Measurements from ENCODE around the gene PDE8B.

PDE8B gene

DNA sequence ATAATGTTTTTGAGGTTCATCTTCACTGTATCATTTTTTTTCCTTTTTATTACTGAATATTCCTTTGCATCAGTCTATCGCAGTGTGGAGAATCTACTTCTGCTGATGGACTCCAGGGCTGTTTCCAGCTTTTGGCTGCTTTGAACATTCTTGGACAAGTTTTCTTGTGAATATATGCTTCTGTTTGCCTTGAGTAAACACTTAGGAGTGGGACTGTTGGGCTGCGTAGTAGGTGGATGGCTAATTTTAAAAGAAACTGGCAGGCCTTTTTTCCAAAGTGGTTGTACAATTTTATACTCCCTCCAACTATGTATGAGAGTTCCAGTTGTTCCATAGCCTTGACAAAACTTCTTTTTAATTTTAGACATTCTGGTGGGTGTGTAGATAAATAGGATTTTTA is 179.3 kb downstream of the PDE8B start:
- H3K4me3 ChIP-seq = no peak overlapping the region
- H3K9ac ChIP-seq (ENCODE audit: insufficient read length) = no peak overlapping the region
- DNase-seq (ENCODE audit: low read depth, low spot score) = no peak
- no peaks in the 10 kb centered on the region for H3K9me3 ChIP-seq (ENCODE audit: low read depth, low read length)
- no peak for TF ChIP-seq EZH2 (IDR thresholded peaks at IDR 0.05)
- TF ChIP-seq FOXP2 (optimal IDR thresholded peaks at IDR 0.05; ENCODE audit: control extremely low read depth, extremely low read length, insufficient read depth) = no peak
- TF ChIP-seq POLR2AphosphoS5 (IDR thresholded peaks at IDR 0.05; ENCODE audit: borderline replicate concordance, low read depth, low read length) = no peak
- H3K27ac ChIP-seq = no peak overlapping the region
- no peaks in the 10 kb centered on the region for H3K36me3 ChIP-seq (ENCODE audit: insufficient read depth, low read length)

DNA sequence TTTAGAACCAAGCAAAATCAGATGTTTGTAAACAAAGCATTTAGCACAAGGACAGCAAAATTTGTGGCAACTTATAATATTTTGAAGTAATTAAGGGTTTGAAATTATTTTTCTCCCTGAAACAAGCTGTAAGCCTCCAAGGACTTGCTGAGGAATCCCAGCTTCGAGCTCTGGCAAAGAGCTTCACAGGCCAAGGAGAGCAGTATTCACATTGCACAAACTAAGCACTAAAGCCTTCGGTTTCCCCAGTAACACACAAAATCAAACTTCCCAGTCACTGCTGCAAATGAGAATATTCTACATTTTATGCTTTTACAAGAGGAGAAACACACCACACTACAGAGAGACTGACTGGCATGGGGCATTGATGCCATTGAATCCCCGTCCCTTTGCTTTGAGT is 179.7 kb downstream of the PDE8B start:
- H3K27ac ChIP-seq = no peak overlapping the region
- DNase-seq (ENCODE audit: low read depth, low spot score) = no peak
- H3K4me3 ChIP-seq = no peak overlapping the region
- H3K9ac ChIP-seq (ENCODE audit: insufficient read length) = no peak overlapping the region
- H3K36me3 ChIP-seq (ENCODE audit: insufficient read depth, low read length) = no peaks in the 10 kb centered on the region
- TF ChIP-seq POLR2AphosphoS5 (IDR thresholded peaks at IDR 0.05; ENCODE audit: borderline replicate concordance, low read depth, low read length) (no peak), FOXP2 (optimal IDR thresholded peaks at IDR 0.05; ENCODE audit: control extremely low read depth, extremely low read length, insufficient read depth) (no peak), EZH2 (IDR thresholded peaks at IDR 0.05) (no peak)
- H3K9me3 ChIP-seq (ENCODE audit: low read depth, low read length) = no peaks in the 10 kb centered on the region

DNA sequence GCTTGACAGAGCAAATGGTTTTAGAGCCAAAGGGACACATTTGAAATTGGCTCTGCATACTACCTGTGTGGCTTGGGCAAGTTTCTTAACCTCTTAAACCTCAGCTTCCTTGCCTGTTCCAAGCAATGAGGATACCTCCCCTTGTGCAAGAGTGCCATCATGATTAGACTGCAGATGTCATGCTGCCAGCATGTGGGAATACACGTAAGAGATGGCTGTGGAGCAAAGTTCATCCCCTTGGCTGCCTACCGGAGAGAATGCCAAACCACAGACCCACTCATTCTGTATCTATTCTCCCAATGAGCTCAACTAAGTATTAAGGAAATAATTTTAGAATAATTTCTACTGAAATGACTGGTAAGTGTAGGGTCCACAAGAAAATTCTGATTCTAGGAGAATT is 180.3 kb downstream of the PDE8B start:
- no peak overlapping the region for H3K9ac ChIP-seq (ENCODE audit: insufficient read length)
- no peak overlapping the region for H3K27ac ChIP-seq
- H3K36me3 ChIP-seq (ENCODE audit: insufficient read depth, low read length) = no peaks in the 10 kb centered on the region
- TF ChIP-seq FOXP2 (optimal IDR thresholded peaks at IDR 0.05; ENCODE audit: control extremely low read depth, extremely low read length, insufficient read depth) (no peak), EZH2 (IDR thresholded peaks at IDR 0.05) (no peak), POLR2AphosphoS5 (IDR thresholded peaks at IDR 0.05; ENCODE audit: borderline replicate concordance, low read depth, low read length) (no peak)
- H3K4me3 ChIP-seq = no peak overlapping the region
- DNase-seq (ENCODE audit: low read depth, low spot score) = no peak
- no peaks in the 10 kb centered on the region for H3K9me3 ChIP-seq (ENCODE audit: low read depth, low read length)

DNA sequence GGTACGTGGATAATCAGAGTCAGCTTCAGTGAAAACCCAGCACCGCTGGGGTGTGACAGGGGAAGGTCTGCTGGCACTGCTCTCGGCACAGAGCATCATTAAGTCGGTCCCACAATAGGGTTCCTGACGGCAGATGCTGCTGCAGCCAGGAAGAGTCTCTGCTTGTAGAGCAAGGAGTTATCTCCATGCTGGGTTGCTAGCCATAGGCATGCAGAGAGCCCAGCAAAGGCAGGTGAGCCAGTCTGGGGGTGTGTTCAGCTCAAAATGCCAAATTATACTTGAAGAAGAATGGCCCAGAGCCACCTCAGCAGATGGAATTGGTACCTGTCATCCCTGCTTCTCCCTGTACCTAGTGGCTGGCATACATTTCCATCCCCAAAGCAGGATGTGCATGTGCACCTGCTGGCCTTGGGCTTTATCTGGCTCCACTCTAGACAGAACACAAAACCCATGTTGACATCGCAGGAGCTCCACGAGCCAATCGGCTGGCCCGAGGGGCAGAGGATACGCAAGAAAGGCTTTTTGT is 180.8 kb downstream of the PDE8B start:
- H3K4me3 ChIP-seq = no peak overlapping the region
- H3K9ac ChIP-seq (ENCODE audit: insufficient read length) = no peak overlapping the region
- H3K36me3 ChIP-seq (ENCODE audit: insufficient read depth, low read length) = no peaks in the 10 kb centered on the region
- no peaks in the 10 kb centered on the region for H3K9me3 ChIP-seq (ENCODE audit: low read depth, low read length)
- H3K27ac ChIP-seq = no peak overlapping the region
- no peak for TF ChIP-seq POLR2AphosphoS5 (IDR thresholded peaks at IDR 0.05; ENCODE audit: borderline replicate concordance, low read depth, low read length)
- no peak for TF ChIP-seq FOXP2 (optimal IDR thresholded peaks at IDR 0.05; ENCODE audit: control extremely low read depth, extremely low read length, insufficient read depth)
- TF ChIP-seq EZH2 (IDR thresholded peaks at IDR 0.05) = no peak
- no peak for DNase-seq (ENCODE audit: low read depth, low spot score)

DNA sequence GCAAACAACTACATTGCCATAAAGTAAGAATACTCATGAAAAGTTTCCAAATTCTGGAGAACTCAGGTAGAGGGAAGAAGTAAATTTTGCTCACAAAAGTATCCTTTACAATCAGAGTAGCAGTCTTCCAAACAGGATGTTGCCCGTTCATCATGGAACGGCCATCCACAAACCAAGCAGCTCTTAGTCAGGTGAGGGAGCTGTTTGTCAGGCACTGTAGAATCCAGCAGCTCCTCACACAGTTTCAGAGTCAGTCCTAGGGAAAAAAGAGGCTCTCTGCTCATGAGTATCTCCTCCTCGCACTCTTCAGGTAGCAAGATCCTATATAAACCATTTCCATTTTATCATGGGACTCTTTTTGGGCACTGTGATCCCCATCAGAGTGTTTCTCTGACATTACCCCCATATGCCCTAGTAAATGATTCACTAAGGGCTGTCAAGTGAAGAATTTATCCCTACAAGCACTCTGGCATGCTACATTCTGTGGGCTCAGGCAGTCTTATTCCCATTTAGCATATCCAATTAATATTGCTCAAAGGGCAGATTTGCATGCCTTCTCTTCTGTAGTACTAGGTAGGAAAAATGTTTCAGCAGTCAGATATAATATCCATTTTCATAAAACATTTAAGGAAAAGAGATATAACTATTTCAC is 183.7 kb downstream of the PDE8B start:
- Histone ChIP-seq H3K36me3 (ENCODE audit: insufficient read depth, low read length) (no peaks in the 10 kb centered on the region), H3K9me3 (ENCODE audit: low read depth, low read length) (no peaks in the 10 kb centered on the region), H3K9ac (ENCODE audit: insufficient read length) (no peak overlapping the region), H3K4me3 (no peak overlapping the region), H3K27ac (no peak overlapping the region)
- DNase-seq (ENCODE audit: low read depth, low spot score) = no peak
- TF ChIP-seq EZH2 (IDR thresholded peaks at IDR 0.05) (no peak), FOXP2 (optimal IDR thresholded peaks at IDR 0.05; ENCODE audit: control extremely low read depth, extremely low read length, insufficient read depth) (no peak), POLR2AphosphoS5 (IDR thresholded peaks at IDR 0.05; ENCODE audit: borderline replicate concordance, low read depth, low read length) (no peak)

DNA sequence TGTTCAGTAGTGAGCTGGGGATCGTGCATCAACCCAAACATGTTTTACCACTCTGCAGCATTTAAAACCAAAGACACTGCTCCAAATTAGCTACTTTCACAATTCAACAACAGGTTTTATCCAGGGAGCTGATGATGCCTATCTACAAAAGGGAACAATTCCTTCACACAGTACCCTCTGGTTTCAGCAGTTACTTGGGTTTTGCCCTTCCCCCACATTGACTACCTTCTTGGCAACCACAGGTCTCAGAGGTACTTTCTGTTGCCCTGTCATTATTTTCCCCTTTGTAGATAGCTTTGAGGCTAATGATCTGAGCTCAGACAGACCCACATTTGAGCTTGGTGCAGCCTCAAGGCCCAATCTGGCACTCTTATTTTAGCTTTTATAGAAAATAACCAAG is 185.5 kb downstream of the PDE8B start:
- DNase-seq (ENCODE audit: low read depth, low spot score) = no peak
- no peak overlapping the region for H3K4me3 ChIP-seq
- H3K9ac ChIP-seq (ENCODE audit: insufficient read length) = no peak overlapping the region
- H3K27ac ChIP-seq = no peak overlapping the region
- TF ChIP-seq POLR2AphosphoS5 (IDR thresholded peaks at IDR 0.05; ENCODE audit: borderline replicate concordance, low read depth, low read length) = no peak
- no peak for TF ChIP-seq EZH2 (IDR thresholded peaks at IDR 0.05)
- TF ChIP-seq FOXP2 (optimal IDR thresholded peaks at IDR 0.05; ENCODE audit: control extremely low read depth, extremely low read length, insufficient read depth) = no peak
- no peaks in the 10 kb centered on the region for H3K36me3 ChIP-seq (ENCODE audit: insufficient read depth, low read length)
- no peaks in the 10 kb centered on the region for H3K9me3 ChIP-seq (ENCODE audit: low read depth, low read length)

DNA sequence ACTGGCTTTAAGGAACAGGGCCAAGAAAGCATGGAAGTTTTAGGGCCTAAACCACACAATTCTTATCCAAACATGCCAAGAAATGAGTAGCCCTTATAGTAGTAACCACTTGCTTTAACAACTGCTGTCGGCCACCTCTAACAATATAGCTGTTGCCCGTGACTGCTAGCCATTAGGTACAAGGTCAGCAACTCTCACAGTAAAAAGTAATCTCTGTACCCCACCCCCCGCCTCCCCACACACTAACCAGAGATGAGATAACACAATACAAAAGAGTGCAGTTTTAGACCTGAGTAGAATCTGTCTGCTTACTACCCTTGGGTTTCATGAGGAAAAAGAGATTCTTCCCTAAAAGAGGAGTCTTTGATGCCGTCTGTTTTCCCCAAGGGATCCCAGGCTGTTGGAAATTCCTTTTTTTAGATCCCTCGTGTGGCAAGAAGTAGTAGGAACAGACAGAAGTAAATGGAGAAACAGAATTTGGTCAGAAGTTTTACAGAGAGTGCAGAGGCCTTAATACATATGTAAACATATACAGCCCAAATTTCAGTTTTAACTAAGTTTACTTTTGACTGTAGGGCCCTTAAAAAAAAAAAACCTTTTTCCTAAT is 187.3 kb downstream of the PDE8B start:
- no peak overlapping the region for H3K27ac ChIP-seq
- TF ChIP-seq POLR2AphosphoS5 (IDR thresholded peaks at IDR 0.05; ENCODE audit: borderline replicate concordance, low read depth, low read length) (no peak), FOXP2 (optimal IDR thresholded peaks at IDR 0.05; ENCODE audit: control extremely low read depth, extremely low read length, insufficient read depth) (no peak), EZH2 (IDR thresholded peaks at IDR 0.05) (no peak)
- no peak for DNase-seq (ENCODE audit: low read depth, low spot score)
- H3K36me3 ChIP-seq (ENCODE audit: insufficient read depth, low read length) = no peaks in the 10 kb centered on the region
- H3K4me3 ChIP-seq = no peak overlapping the region
- H3K9me3 ChIP-seq (ENCODE audit: low read depth, low read length) = no peaks in the 10 kb centered on the region
- H3K9ac ChIP-seq (ENCODE audit: insufficient read length) = no peak overlapping the region

DNA sequence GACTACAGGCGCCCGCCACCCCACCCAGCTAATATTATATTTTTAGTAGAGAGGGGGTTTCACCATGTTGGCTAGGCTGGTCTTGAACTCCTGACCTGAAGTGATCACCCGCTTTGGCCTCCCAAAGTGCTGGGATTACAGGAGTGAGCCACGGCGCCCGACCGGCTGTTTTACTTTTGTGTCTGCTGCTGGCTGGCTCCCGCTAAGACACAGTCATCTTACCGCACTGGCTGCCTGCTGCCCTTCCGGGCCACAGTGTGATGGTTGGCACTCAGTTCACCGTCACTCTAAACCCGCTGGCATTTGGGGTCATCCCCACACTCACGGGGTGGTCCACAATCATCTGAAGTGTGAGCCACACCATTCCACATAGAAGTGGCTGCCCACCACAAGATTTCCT is 188.0 kb downstream of the PDE8B start:
- DNase-seq (ENCODE audit: low read depth, low spot score) = no peak
- no peak overlapping the region for H3K27ac ChIP-seq
- TF ChIP-seq EZH2 (IDR thresholded peaks at IDR 0.05) (no peak), POLR2AphosphoS5 (IDR thresholded peaks at IDR 0.05; ENCODE audit: borderline replicate concordance, low read depth, low read length) (no peak), FOXP2 (optimal IDR thresholded peaks at IDR 0.05; ENCODE audit: control extremely low read depth, extremely low read length, insufficient read depth) (no peak)
- H3K36me3 ChIP-seq (ENCODE audit: insufficient read depth, low read length) = no peaks in the 10 kb centered on the region
- no peak overlapping the region for H3K4me3 ChIP-seq
- no peak overlapping the region for H3K9ac ChIP-seq (ENCODE audit: insufficient read length)
- no peaks in the 10 kb centered on the region for H3K9me3 ChIP-seq (ENCODE audit: low read depth, low read length)

Measured in SK-N-MC (cell line).